ENCODE measurements around the gene DSTN. TPM values are rescaled to one million over a fixed set of nuclear protein-coding genes. Genes with fewer than 3 reads are reported as not detected.
A peak's percentile ranks its signal among the peaks of the same experiment; 100 is the strongest.

The DSTN gene
- total and polyA plus RNA-seq, 2 donors (not counting 3 experiments of a cell fraction or from before 2014, with no cell fraction given) = 66.1 to 300 TPM

DNA sequence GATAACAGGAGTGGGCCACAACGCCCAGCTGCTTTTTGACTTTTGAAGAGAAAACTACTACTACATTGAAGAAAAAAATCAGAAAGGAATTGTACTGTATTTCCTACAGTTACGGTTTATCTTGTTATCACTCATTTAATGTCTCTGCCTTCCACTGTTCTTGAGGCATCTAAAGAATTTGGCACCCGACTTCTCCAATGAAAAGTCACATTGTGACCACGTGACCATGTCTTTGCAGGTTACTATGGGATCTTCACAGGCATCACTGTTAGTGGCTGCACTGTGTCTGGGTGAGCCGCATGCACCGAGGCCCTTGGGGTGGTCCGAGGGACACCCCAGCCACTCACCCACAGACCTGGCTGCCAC is 85.4 kb downstream of the DSTN start:
- ChIA-PET POLR2A (no interaction called here), CTCF (interaction anchor here (0.7 to 3.8 kb wide), 16 partner anchors 9 to 308 kb away, joined by 3 to 51 read pairs (median 4); partner anchors contain the start of gene RRBP1)
- no peaks in the 10 kb centered on the region for H3K9me3 ChIP-seq (replicated peaks; ENCODE audit: control insufficient read depth, insufficient read depth, low read length)
- no peak for FAIRE-seq
- dilution Hi-C loops (cut with MboI; ENCODE audit: extremely low pct_ligation_motif_present, low sequenced_read_pairs) (no loop called here), intact Hi-C loops (cut with micrococcal nuclease) (loop anchor here (1.0 kb wide), 5 partner anchors 10 to 341 kb away; partner anchors contain the start of gene RRBP1)
- BruUV-seq (replicated peaks) = no TSS peak
- no peaks in the 10 kb centered on the region for H3K9me1 ChIP-seq (replicated peaks; ENCODE audit: control insufficient read depth, extremely low read depth, insufficient read depth, low read length)
- no peaks in the 10 kb centered on the region for H4K20me1 ChIP-seq (replicated peaks; ENCODE audit: control insufficient read depth, extremely low read depth, insufficient read depth, low read length)
- H3K27ac ChIP-seq (ENCODE audit: insufficient read depth, low read depth, low read length) = peak overlapping the region; percentile 29
- H3K79me2 ChIP-seq (ENCODE audit: control insufficient read depth, insufficient read depth, low read length) = peaks cover 45% of the 10 kb centered on the region
- no peak for TF ChIP-seq POLR2AphosphoS5 (IDR thresholded peaks at IDR 0.05; ENCODE audit: insufficient read depth, low read depth, low read length)
- no peak for TF ChIP-seq FOS (IDR thresholded peaks at IDR 0.05; ENCODE audit: borderline replicate concordance, insufficient read depth, low read length)
- TF ChIP-seq, protein P1, sequence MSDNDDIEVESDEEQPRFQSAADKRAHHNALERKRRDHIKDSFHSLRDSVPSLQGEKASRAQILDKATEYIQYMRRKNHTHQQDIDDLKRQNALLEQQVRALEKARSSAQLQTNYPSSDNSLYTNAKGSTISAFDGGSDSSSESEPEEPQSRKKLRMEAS (IDR thresholded peaks at IDR 0.05; ENCODE audit: insufficient read depth, insufficient read length) = peak; percentile 11
- TF ChIP-seq, protein P2, sequence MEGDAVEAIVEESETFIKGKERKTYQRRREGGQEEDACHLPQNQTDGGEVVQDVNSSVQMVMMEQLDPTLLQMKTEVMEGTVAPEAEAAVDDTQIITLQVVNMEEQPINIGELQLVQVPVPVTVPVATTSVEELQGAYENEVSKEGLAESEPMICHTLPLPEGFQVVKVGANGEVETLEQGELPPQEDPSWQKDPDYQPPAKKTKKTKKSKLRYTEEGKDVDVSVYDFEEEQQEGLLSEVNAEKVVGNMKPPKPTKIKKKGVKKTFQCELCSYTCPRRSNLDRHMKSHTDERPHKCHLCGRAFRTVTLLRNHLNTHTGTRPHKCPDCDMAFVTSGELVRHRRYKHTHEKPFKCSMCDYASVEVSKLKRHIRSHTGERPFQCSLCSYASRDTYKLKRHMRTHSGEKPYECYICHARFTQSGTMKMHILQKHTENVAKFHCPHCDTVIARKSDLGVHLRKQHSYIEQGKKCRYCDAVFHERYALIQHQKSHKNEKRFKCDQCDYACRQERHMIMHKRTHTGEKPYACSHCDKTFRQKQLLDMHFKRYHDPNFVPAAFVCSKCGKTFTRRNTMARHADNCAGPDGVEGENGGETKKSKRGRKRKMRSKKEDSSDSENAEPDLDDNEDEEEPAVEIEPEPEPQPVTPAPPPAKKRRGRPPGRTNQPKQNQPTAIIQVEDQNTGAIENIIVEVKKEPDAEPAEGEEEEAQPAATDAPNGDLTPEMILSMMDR (IDR thresholded peaks at IDR 0.05; ENCODE audit: extremely low read depth in 1 of 2, insufficient read depth in 1 of 2, low read depth in 1 of 2, low read length in 2 of 2) = no peak
- peaks cover 5% of the 10 kb centered on the region for H3K4me1 ChIP-seq (ENCODE audit: control insufficient read depth, extremely low read depth, insufficient read depth, low read length)
- H2AFZ ChIP-seq (ENCODE audit: low read depth, low read length) = no peak overlapping the region
- H3K36me3 ChIP-seq (ENCODE audit: control insufficient read depth in 2 of 2, extremely low read depth in 1 of 2, insufficient read depth in 2 of 2, low read length in 2 of 2) = peaks cover 20 to 28% of the 10 kb centered on the region in 2 experiments
- no peak overlapping the region for H3K4me2 ChIP-seq (ENCODE audit: insufficient read depth, low read length)
- H3K4me3 ChIP-seq (replicated peaks in 1 of 3; ENCODE audit: insufficient read depth in 1 of 3, low read depth in 1 of 3, low read length in 3 of 3) = no peak overlapping the region
- no peak for DNase-seq (ENCODE audit: low read depth, low spot score)
- no peaks in the 10 kb centered on the region for H3K27me3 ChIP-seq (ENCODE audit: control insufficient read depth in 2 of 2, insufficient read depth in 2 of 2, low read length in 2 of 2)
- no peak overlapping the region for H3K9ac ChIP-seq (replicated peaks; ENCODE audit: extremely low read depth, insufficient read depth, low read length)

All from endothelial cell of umbilical vein (primary cell).